GM18520 (cell line): Measurements from ENCODE around the gene TOX3.

Experiments
- ATAC-seq: cut with Tn5 transposase; IDR thresholded peaks from one replicate; pipeline ENCODE4 v1.9.1; 2021; ENCODE audit not compliant: unreplicated experiment

The TOX3 gene

GRCh38 chr16:52404546-52404945, 142.4 kb downstream of the TOX3 start:
- no peak for ATAC-seq

GRCh38 chr16:52399116-52399515, 147.8 kb downstream of the TOX3 start:
- no peak for ATAC-seq

GRCh38 chr16:52398491-52398960, 148.4 kb downstream of the TOX3 start:
- no peak for ATAC-seq

GRCh38 chr16:52398021-52398420, 148.9 kb downstream of the TOX3 start:
- no peak for ATAC-seq

GRCh38 chr16:52393448-52393847, 153.5 kb downstream of the TOX3 start:
- no peak for ATAC-seq

GRCh38 chr16:52389045-52389444, 157.9 kb downstream of the TOX3 start:
- ATAC-seq: no peak
